Rectal smooth muscle tissue (tissue), 1 donor: ENCODE data around the gene PCCA.

Source experiments
- H3K27ac ChIP-seq: one replicate; pipeline ENCODE4 v1.7.0; 2013; ENCODE audit warnings: low read depth, low read length, inconsistent platforms
- H3K27me3 ChIP-seq: one replicate; pipeline ENCODE4 v1.7.0; 2013; ENCODE audit warnings: low read length; ENCODE audit not compliant: control insufficient read depth, insufficient read depth
- H3K36me3 ChIP-seq: one replicate; pipeline ENCODE4 v1.7.0; 2013; ENCODE audit warnings: low read length; ENCODE audit not compliant: control insufficient read depth, insufficient read depth
- H3K4me1 ChIP-seq: one replicate; pipeline ENCODE4 v1.7.0; 2013; ENCODE audit warnings: low read length; ENCODE audit not compliant: control insufficient read depth, insufficient read depth
- H3K4me3 ChIP-seq: one replicate; pipeline ENCODE4 v1.7.0; 2013; ENCODE audit warnings: low read length
- H3K9ac ChIP-seq: one replicate; pipeline ENCODE4 v1.7.0; 2013; ENCODE audit warnings: low read length

PCCA gene

GRCh38 chr13:100461309-100462030 lies 372.6 kb downstream of the PCCA start:
- no peak overlapping the region for H3K4me3 ChIP-seq
- no peak overlapping the region for H3K27ac ChIP-seq
- no peaks in the 10 kb centered on the region for H3K27me3 ChIP-seq
- no peaks in the 10 kb centered on the region for H3K36me3 ChIP-seq
- H3K9ac ChIP-seq, result no peak overlapping the region
- H3K4me1 ChIP-seq, result no peaks in the 10 kb centered on the region

- no peaks in the 10 kb centered on the region for H3K27me3 ChIP-seq
- no peak overlapping the region for H3K4me3 ChIP-seq
- H3K36me3 ChIP-seq, result no peaks in the 10 kb centered on the region
- no peaks in the 10 kb centered on the region for H3K4me1 ChIP-seq
- H3K27ac ChIP-seq, result no peak overlapping the region
- H3K9ac ChIP-seq, result no peak overlapping the region
These were observed 375.1 kb downstream of the PCCA start for GRCh38 chr13:100464006-100464405.

GRCh38 chr13:100465558-100465957 lies 376.7 kb downstream of the PCCA start:
- Histone ChIP-seq H3K9ac (no peak overlapping the region), H3K4me3 (no peak overlapping the region), H3K27ac (no peak overlapping the region), H3K4me1 (no peaks in the 10 kb centered on the region), H3K27me3 (no peaks in the 10 kb centered on the region), H3K36me3 (no peaks in the 10 kb centered on the region)

GRCh38 chr13:100470866-100471505 lies 382.1 kb downstream of the PCCA start:
- H3K27me3 ChIP-seq, result no peaks in the 10 kb centered on the region
- no peaks in the 10 kb centered on the region for H3K4me1 ChIP-seq
- no peaks in the 10 kb centered on the region for H3K36me3 ChIP-seq
- no peak overlapping the region for H3K9ac ChIP-seq
- H3K27ac ChIP-seq, result no peak overlapping the region
- H3K4me3 ChIP-seq, result no peak overlapping the region

GRCh38 chr13:100473087-100473486 lies 384.2 kb downstream of the PCCA start:
- Histone ChIP-seq H3K4me1 (no peaks in the 10 kb centered on the region), H3K9ac (no peak overlapping the region), H3K27me3 (no peaks in the 10 kb centered on the region), H3K27ac (no peak overlapping the region), H3K4me3 (no peak overlapping the region), H3K36me3 (no peaks in the 10 kb centered on the region)

GRCh38 chr13:100473501-100474044 lies 384.7 kb downstream of the PCCA start:
- Histone ChIP-seq H3K4me3 (no peak overlapping the region), H3K36me3 (no peaks in the 10 kb centered on the region), H3K9ac (no peak overlapping the region), H3K27me3 (no peaks in the 10 kb centered on the region), H3K4me1 (no peaks in the 10 kb centered on the region), H3K27ac (no peak overlapping the region)

- no peaks in the 10 kb centered on the region for H3K27me3 ChIP-seq
- H3K4me3 ChIP-seq, result no peak overlapping the region
- no peak overlapping the region for H3K9ac ChIP-seq
- no peaks in the 10 kb centered on the region for H3K36me3 ChIP-seq
- no peak overlapping the region for H3K27ac ChIP-seq
- no peaks in the 10 kb centered on the region for H3K4me1 ChIP-seq
These were observed 388.1 kb downstream of the PCCA start for GRCh38 chr13:100476963-100477362.

- Histone ChIP-seq H3K4me3 (no peak overlapping the region), H3K9ac (no peak overlapping the region), H3K27me3 (no peaks in the 10 kb centered on the region), H3K27ac (no peak overlapping the region), H3K4me1 (no peaks in the 10 kb centered on the region), H3K36me3 (no peaks in the 10 kb centered on the region)
These were observed 389.4 kb downstream of the PCCA start for GRCh38 chr13:100478107-100478809.

- no peak overlapping the region for H3K4me3 ChIP-seq
- H3K4me1 ChIP-seq, result no peaks in the 10 kb centered on the region
- H3K27me3 ChIP-seq, result no peaks in the 10 kb centered on the region
- no peaks in the 10 kb centered on the region for H3K36me3 ChIP-seq
- H3K9ac ChIP-seq, result no peak overlapping the region
- H3K27ac ChIP-seq, result no peak overlapping the region
These were observed 391.8 kb downstream of the PCCA start for GRCh38 chr13:100480676-100481075.

- Histone ChIP-seq H3K27me3 (no peaks in the 10 kb centered on the region), H3K27ac (no peak overlapping the region), H3K9ac (no peak overlapping the region)
These were observed 394.2 kb downstream of the PCCA start for GRCh38 chr13:100483139-100483538.

GRCh38 chr13:100483841-100484381 lies 395.0 kb downstream of the PCCA start:
- Histone ChIP-seq H3K4me3 (no peak overlapping the region), H3K27ac (no peak overlapping the region), H3K4me1 (no peaks in the 10 kb centered on the region), H3K36me3 (no peaks in the 10 kb centered on the region), H3K27me3 (no peaks in the 10 kb centered on the region), H3K9ac (no peak overlapping the region)

More at GRCh38 chr13:100483139-100483538, 394.2 kb downstream of the PCCA start:
- H3K4me3 ChIP-seq, result no peak overlapping the region
- no peaks in the 10 kb centered on the region for H3K36me3 ChIP-seq
- H3K4me1 ChIP-seq, result no peaks in the 10 kb centered on the region

GRCh38 chr13:100484702-100485101 lies 395.8 kb downstream of the PCCA start:
- Histone ChIP-seq H3K27me3 (no peaks in the 10 kb centered on the region), H3K9ac (no peak overlapping the region), H3K4me3 (no peak overlapping the region), H3K27ac (no peak overlapping the region), H3K4me1 (no peaks in the 10 kb centered on the region), H3K36me3 (no peaks in the 10 kb centered on the region)
